HCT116 (cell line): Measurements from ENCODE around the gene HSPG2. TPM values are rescaled to one million over a fixed set of nuclear protein-coding genes. Genes with fewer than 3 reads are reported as not detected.

Experiments used
- ATAC-seq: fragments of 200-7000 bp; cut with Tn5 transposase; 2 replicates; pipeline ENCODE4 v1.9.1; 2020; ENCODE audit warnings: mild to moderate bottlenecking, moderate library complexity
- BruUV-seq: library from RNA; stranded (reverse); fragments of 400-500 nt; replicated peaks from 2 replicates; lab custom pipeline; 2021; lab: Mats Ljungman, UMichigan
- CTCF ChIA-PET: fragments of 300-600 bp; sonication (Branson Sonifier 250); formaldehyde crosslinking; loops from one replicate; lab custom pipeline; 2021; ENCODE audit warnings: antibody characterized with exemption; lab: Charles Lee
- POLR2A ChIA-PET: fragments of 300-600, 350-600 bp; sonication (Branson Sonifier 250); formaldehyde crosslinking; loops from one replicate; lab custom pipeline; 2021; ENCODE audit warnings: antibody characterized with exemption; lab: Charles Lee
- RAD21 ChIA-PET, 2 experiments: fragments of 300-600 bp; sonication (Branson Sonifier 250); formaldehyde crosslinking; loops; one replicate each; lab custom pipeline; 2023; ENCODE audit warnings: low total read pairs in 2 of 2; ENCODE audit not compliant: uncharacterized antibody in 2 of 2, unreplicated experiment in 2 of 2, low non-redundant PET in 1 of 2; lab: Charles Lee
- DNase-seq: peaks from one replicate; pipeline ENCODE4 v3.0.0-alpha.2; 2010; ENCODE audit warnings: low read depth, low spot score
- H2AFZ ChIP-seq: fragments of 200-600 bp; shearing (Covaris generic), sonication (generic); 2 replicates; pipeline ENCODE4 v1.6.1; 2017; ENCODE audit warnings: low read depth, mixed run types, mixed read lengths, antibody characterized with exemption, low read length; ENCODE audit not compliant: poor library complexity, severe bottlenecking
- H3K27ac ChIP-seq: 2 replicates; pipeline ENCODE4 v1.5.1; 2012; ENCODE audit warnings: low read depth, low read length
- H3K27me3 ChIP-seq: fragments of 200-600 bp; sonication (generic); 2 replicates; pipeline ENCODE4 v1.6.1; 2016; ENCODE audit warnings: mixed run types, low read length, mixed read lengths; ENCODE audit not compliant: insufficient read depth
- H3K36me3 ChIP-seq, 2 experiments: fragments of 200-500 bp in 1 of 2; fragments of 200-600 bp in 1 of 2; sonication (Bioruptor generic) in 1 of 2; sonication (generic) in 1 of 2; 2 replicates each; pipeline versions ENCODE4 v1.5.1 to v1.6.1; 2014 to 2016; ENCODE audit warnings: low read length in 2 of 2, inconsistent platforms in 1 of 2, mixed read lengths in 1 of 2, mixed run types in 1 of 2; ENCODE audit not compliant: insufficient read depth in 2 of 2, control insufficient read depth in 1 of 2
- H3K4me1 ChIP-seq, 2 experiments: fragments of 200-600 bp in 1 of 2; sonication (generic) in 1 of 2; 2 replicates each; pipeline versions ENCODE4 v1.5.1 to v1.6.1; 2012 to 2017; ENCODE audit warnings: low read length in 2 of 2, inconsistent platforms in 1 of 2, mild to moderate bottlenecking in 1 of 2, mixed read lengths in 1 of 2, mixed run types in 1 of 2, moderate library complexity in 1 of 2; ENCODE audit not compliant: insufficient read depth in 2 of 2, control insufficient read depth in 1 of 2
- H3K4me2 ChIP-seq: fragments of 200-600 bp; sonication (generic); 2 replicates; pipeline ENCODE4 v1.6.1; 2017; ENCODE audit warnings: mixed run types, low read length, mixed read lengths
- H3K4me3 ChIP-seq, 2 experiments: fragments of 200-600 bp in 1 of 2; sonication (generic) in 1 of 2; replicated peaks in 1 of 2; 2 replicates each; pipeline ENCODE4 v1.5.1; 2011 to 2016; ENCODE audit warnings: low read length in 2 of 2, control low read depth in 1 of 2, low read depth in 1 of 2, mild to moderate bottlenecking in 1 of 2, mixed read lengths in 1 of 2, mixed run types in 1 of 2
- H3K79me2 ChIP-seq: fragments of 200-600 bp; sonication (generic); 2 replicates; pipeline ENCODE4 v1.6.1; 2017; ENCODE audit warnings: mild to moderate bottlenecking, mixed run types, low read length, moderate library complexity, mixed read lengths; ENCODE audit not compliant: insufficient read depth
- H3K9ac ChIP-seq: fragments of 200-600 bp; sonication (generic); 2 replicates; pipeline ENCODE4 v1.6.1; 2016; ENCODE audit warnings: low read length, mixed read lengths
- H3K9me2 ChIP-seq: fragments of 200-600 bp; sonication (generic), shearing (Covaris generic); 2 replicates; pipeline ENCODE4 v1.6.1; 2017; ENCODE audit warnings: mixed run types, mild to moderate bottlenecking, moderate library complexity; ENCODE audit not compliant: insufficient read depth
- H3K9me3 ChIP-seq, 2 experiments: fragments of 200-500 bp in 1 of 2; fragments of 200-600 bp in 1 of 2; sonication (Bioruptor generic) in 1 of 2; sonication (generic) in 1 of 2; 2 replicates each; pipeline ENCODE4 v1.6.1; 2014 to 2017; ENCODE audit warnings: low read length in 2 of 2, mixed read lengths in 2 of 2, inconsistent platforms in 1 of 2, low read depth in 1 of 2, mild to moderate bottlenecking in 1 of 2, mixed run types in 1 of 2, moderate library complexity in 1 of 2; ENCODE audit not compliant: control insufficient read depth in 1 of 2, insufficient read depth in 1 of 2
- H4K20me1 ChIP-seq: fragments of 200-600 bp; sonication (generic), shearing (Covaris generic); 2 replicates; pipeline ENCODE4 v1.6.1; 2017; ENCODE audit warnings: mixed run types, mild to moderate bottlenecking, moderate library complexity; ENCODE audit not compliant: insufficient read depth
- ATF3 ChIP-seq: IDR thresholded peaks from 2 replicates; pipeline ENCODE4 v1.6.1; 2012
- CTCF ChIP-seq, 3 experiments: fragments of 200-600 bp in 1 of 3; sonication (generic) in 1 of 3; IDR thresholded peaks in 2 of 3; conservative IDR thresholded peaks in 1 of 3; 2 replicates each; pipeline ENCODE4 v1.5.1; 2012 to 2017; ENCODE audit warnings: low read depth in 2 of 3, low read length in 2 of 3, antibody characterized with exemption in 1 of 3, borderline replicate concordance in 1 of 3, control low read depth in 1 of 3, mild to moderate bottlenecking in 1 of 3, mixed read lengths in 1 of 3, mixed run types in 1 of 3, moderate library complexity in 1 of 3; ENCODE audit not compliant: insufficient read depth in 1 of 3
- EGR1 ChIP-seq: IDR thresholded peaks from 2 replicates; pipeline ENCODE4 v1.6.1; 2012; ENCODE audit warnings: low read depth
- ELF1 ChIP-seq: IDR thresholded peaks from 2 replicates; pipeline ENCODE4 v1.6.1; 2012; ENCODE audit warnings: low read depth, borderline replicate concordance
- EZH2 ChIP-seq: fragments of 200-600 bp; sonication (generic); IDR thresholded peaks from 2 replicates; pipeline ENCODE4 v1.6.1; 2017; ENCODE audit warnings: antibody characterized with exemption, mixed run types
- POLR2A ChIP-seq: IDR thresholded peaks from 2 replicates; pipeline ENCODE4 v1.7.0; 2011; ENCODE audit warnings: borderline replicate concordance; ENCODE audit not compliant: insufficient read depth, insufficient read length; ENCODE audit errors: extremely low read depth
- RAD21 ChIP-seq: IDR thresholded peaks from 2 replicates; pipeline ENCODE4 v1.6.1; 2012; ENCODE audit warnings: low read depth, mild to moderate bottlenecking
- REST ChIP-seq: IDR thresholded peaks from 2 replicates; pipeline ENCODE4 v1.6.1; 2012; ENCODE audit warnings: low read depth
- SIN3A ChIP-seq: IDR thresholded peaks from 2 replicates; pipeline ENCODE4 v1.6.1; 2012; ENCODE audit warnings: low read depth
- SRF ChIP-seq: IDR thresholded peaks from 2 replicates; pipeline ENCODE4 v1.6.1; 2012; ENCODE audit warnings: low read depth
- YY1 ChIP-seq: IDR thresholded peaks from 2 replicates; pipeline ENCODE4 v1.6.1; 2011; ENCODE audit warnings: low read length, low read depth, moderate library complexity, mild to moderate bottlenecking; ENCODE audit not compliant: insufficient replicate concordance; ENCODE audit errors: extremely low read depth
- ZFX ChIP-seq: fragments of 450-650 bp; IDR thresholded peaks from 2 replicates; pipeline ENCODE4 v1.6.1; 2017
- intact Hi-C: fragments of 100-400 bp; cut with micrococcal nuclease; formaldehyde crosslinking; loops from 2 replicates; pipeline ENCODE4 v1.10.0; 2022
- total RNA-seq: library from RNA; stranded (reverse); gene quantifications from one replicate; pipeline ENCODE4 v1.2.1, GENCODE V29; 2021; ENCODE audit not compliant: unreplicated experiment

HSPG2 gene
- total RNA-seq, 1 experiment from 2014 or later: 55.7 TPM

- TF ChIP-seq REST (no peak), EGR1 (no peak), ELF1 (no peak), RAD21 (no peak)
Measured at GRCh38 chr1:21775550-21775914, 161.6 kb downstream of the HSPG2 start (continued).

GRCh38 chr1:21774835-21775549 lies 162.1 kb downstream of the HSPG2 start:
- RAD21 ChIA-PET: no interaction called here
- no peak overlapping the region for H2AFZ ChIP-seq
- CTCF ChIA-PET: interaction anchor here (0.6 kb wide), 1 partner anchor 268 kb away, joined by 5 read pairs; no protein-coding TSS in a partner anchor
- peaks cover 95% of the 10 kb centered on the region for H3K79me2 ChIP-seq
- no peak overlapping the region for H3K4me3 ChIP-seq
- POLR2A ChIA-PET: interaction anchor here (1.3 kb wide), 1 partner anchor 8 kb away, joined by 3 read pairs; the partner anchor contains the start of gene USP48
- H3K27ac ChIP-seq: no peak overlapping the region
- DNase-seq (no peak), ATAC-seq (no peak)
- TF ChIP-seq SRF (no peak), ATF3 (no peak), SIN3A (no peak), YY1 (no peak), POLR2A (no peak), CTCF (IDR thresholded peaks at IDR 0.05 in 2 of 3, conservative IDR thresholded peaks at IDR 0.05 in 1 of 3; ENCODE audit: borderline replicate concordance in 1 of 3, insufficient read depth in 1 of 3, low read depth in 2 of 3, low read length in 2 of 3) (no peak), EZH2 (no peak), ELF1 (no peak), ZFX (no peak)
- H3K4me2 ChIP-seq: no peak overlapping the region
- no peak overlapping the region for H3K9ac ChIP-seq
- no peaks in the 10 kb centered on the region for H3K9me3 ChIP-seq
- H3K27me3 ChIP-seq: no peaks in the 10 kb centered on the region
- peaks cover 2 to 7% of the 10 kb centered on the region in 2 experiments; a peak in 3 of 4 replicates for H3K4me1 ChIP-seq
- H3K9me2 ChIP-seq: no peaks in the 10 kb centered on the region
- intact Hi-C loops: no loop called here
- no peaks in the 10 kb centered on the region for H3K36me3 ChIP-seq
- 0 out of 2 replicates have a peak, but pooled peaks cover 4% of the 10 kb centered on the region for H4K20me1 ChIP-seq
- BruUV-seq: no TSS peak
